Measurements from ENCODE around the gene DDX6.

Gene DDX6

DNA sequence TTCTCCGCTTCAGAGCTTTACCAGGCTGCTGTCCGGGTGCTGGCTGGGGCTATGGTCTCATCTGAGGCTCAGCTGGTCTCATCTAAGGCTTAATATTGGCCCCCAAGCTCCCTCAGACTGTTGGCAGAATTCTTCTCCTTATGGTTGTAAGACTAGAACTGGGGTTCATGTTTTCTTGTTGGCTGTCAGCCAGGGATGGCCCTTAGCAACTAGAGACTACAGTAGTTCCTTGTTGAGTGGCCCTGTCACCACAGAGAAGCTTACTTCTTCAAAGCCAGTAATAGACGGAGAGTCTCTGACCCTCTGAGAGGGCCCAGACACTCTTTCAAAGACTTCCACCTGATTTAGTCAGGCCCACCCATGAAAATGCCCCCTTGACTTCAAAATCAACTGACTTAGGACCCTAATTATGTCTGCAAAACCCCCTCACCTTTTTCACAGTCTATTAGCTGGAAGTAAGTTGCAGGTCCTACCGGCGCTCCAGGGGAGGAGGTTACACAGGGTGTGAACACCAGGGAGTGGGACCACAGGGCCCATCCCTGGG, 87.3 kb downstream of the DDX6 start:
- H3K9me3 ChIP-seq (replicated peaks; ENCODE audit: insufficient read depth, low read length), result no peaks in the 10 kb centered on the region
- H3K4me1 ChIP-seq (ENCODE audit: low read length), result peaks cover 4% of the 10 kb centered on the region; the same call in 1 of the 2 replicates
- H3K9me2 ChIP-seq (replicated peaks; ENCODE audit: insufficient read depth, low read length), result no peaks in the 10 kb centered on the region
- H4K20me1 ChIP-seq (ENCODE audit: insufficient read depth, low read length), result no peaks in the 10 kb centered on the region
- no peaks in the 10 kb centered on the region for H3F3A ChIP-seq (ENCODE audit: insufficient read depth, low read length)
- DNase-seq, result no peak
- H3K36me3 ChIP-seq (replicated peaks; ENCODE audit: insufficient read depth, low read length), result no peaks in the 10 kb centered on the region
- H3K27me3 ChIP-seq (replicated peaks; ENCODE audit: insufficient read depth, low read length), result no peaks in the 10 kb centered on the region
- TF ChIP-seq, protein P1, sequence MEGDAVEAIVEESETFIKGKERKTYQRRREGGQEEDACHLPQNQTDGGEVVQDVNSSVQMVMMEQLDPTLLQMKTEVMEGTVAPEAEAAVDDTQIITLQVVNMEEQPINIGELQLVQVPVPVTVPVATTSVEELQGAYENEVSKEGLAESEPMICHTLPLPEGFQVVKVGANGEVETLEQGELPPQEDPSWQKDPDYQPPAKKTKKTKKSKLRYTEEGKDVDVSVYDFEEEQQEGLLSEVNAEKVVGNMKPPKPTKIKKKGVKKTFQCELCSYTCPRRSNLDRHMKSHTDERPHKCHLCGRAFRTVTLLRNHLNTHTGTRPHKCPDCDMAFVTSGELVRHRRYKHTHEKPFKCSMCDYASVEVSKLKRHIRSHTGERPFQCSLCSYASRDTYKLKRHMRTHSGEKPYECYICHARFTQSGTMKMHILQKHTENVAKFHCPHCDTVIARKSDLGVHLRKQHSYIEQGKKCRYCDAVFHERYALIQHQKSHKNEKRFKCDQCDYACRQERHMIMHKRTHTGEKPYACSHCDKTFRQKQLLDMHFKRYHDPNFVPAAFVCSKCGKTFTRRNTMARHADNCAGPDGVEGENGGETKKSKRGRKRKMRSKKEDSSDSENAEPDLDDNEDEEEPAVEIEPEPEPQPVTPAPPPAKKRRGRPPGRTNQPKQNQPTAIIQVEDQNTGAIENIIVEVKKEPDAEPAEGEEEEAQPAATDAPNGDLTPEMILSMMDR (IDR thresholded peaks at IDR 0.05; ENCODE audit: low read length), result no peak
- TF ChIP-seq EZH2 (optimal IDR thresholded peaks at IDR 0.05; ENCODE audit: low read depth, low read length) (no peak), EZH2phosphoT487 (IDR thresholded peaks at IDR 0.05; ENCODE audit: low read length) (no peak)
- H3K79me2 ChIP-seq (ENCODE audit: low read length), result no peaks in the 10 kb centered on the region
- H3K4me3 ChIP-seq (ENCODE audit: low read length), result no peak overlapping the region
- H3K4me2 ChIP-seq (ENCODE audit: low read depth, low read length), result no peak overlapping the region
- H2AFZ ChIP-seq (ENCODE audit: low read length), result no peak overlapping the region
- H3K9ac ChIP-seq (ENCODE audit: low read length), result no peak overlapping the region
- no peak overlapping the region for H3K27ac ChIP-seq (ENCODE audit: low read length)

DNA sequence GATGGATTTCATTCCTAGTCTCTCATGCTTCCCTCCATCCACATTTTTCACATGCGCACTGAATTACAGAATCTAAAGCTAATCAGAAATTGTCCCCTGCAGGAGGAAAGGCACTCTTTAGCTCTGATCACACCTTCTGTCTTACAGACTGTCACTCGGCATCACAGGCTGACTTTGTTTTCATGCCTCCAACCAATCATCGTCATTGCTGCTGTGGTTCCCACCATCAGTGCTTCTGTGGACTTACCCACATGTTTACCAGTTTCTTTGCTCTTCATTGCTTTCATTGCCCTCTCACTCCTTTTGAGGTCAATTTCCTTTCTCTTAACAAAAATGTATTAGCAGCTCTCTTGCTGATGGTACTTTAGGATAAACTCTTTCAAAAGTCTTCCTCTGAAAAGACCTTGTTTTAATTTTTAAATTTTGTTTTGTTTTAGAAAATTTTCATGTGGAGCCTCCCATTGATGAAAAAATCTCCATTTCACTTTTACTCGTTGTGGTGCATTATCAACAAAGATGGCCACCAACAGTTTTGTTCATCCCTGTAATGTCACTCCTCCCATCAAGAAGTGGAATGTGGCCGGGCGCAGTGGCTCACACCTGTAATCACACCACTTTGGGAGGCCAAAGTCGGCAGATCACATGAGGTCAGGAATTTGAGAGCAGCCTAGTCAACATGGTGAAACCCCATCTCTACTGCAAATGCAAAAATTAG, 91.3 kb downstream of the DDX6 start:
- H3K4me3 ChIP-seq (ENCODE audit: low read length), result no peak overlapping the region
- H2AFZ ChIP-seq (ENCODE audit: low read length), result no peak overlapping the region
- no peak overlapping the region for H3K9ac ChIP-seq (ENCODE audit: low read length)

More for the DNA sequence above, 91.3 kb downstream of the DDX6 start:
- H4K20me1 ChIP-seq (ENCODE audit: insufficient read depth, low read length), result no peaks in the 10 kb centered on the region
- no peak overlapping the region for H3K27ac ChIP-seq (ENCODE audit: low read length)
- DNase-seq, result no peak
- H3K9me3 ChIP-seq (replicated peaks; ENCODE audit: insufficient read depth, low read length), result no peaks in the 10 kb centered on the region
- H3K4me2 ChIP-seq (ENCODE audit: low read depth, low read length), result no peak overlapping the region
- H3K36me3 ChIP-seq (replicated peaks; ENCODE audit: insufficient read depth, low read length), result no peaks in the 10 kb centered on the region
- no peaks in the 10 kb centered on the region for H3K9me2 ChIP-seq (replicated peaks; ENCODE audit: insufficient read depth, low read length)
- no peak for TF ChIP-seq EZH2 (optimal IDR thresholded peaks at IDR 0.05; ENCODE audit: low read depth, low read length)
- TF ChIP-seq, protein P1 (IDR thresholded peaks at IDR 0.05; ENCODE audit: low read length), result no peak
- no peak for TF ChIP-seq EZH2phosphoT487 (IDR thresholded peaks at IDR 0.05; ENCODE audit: low read length)
- H3K4me1 ChIP-seq (ENCODE audit: low read length), result peaks cover 30% of the 10 kb centered on the region
- H3F3A ChIP-seq (ENCODE audit: insufficient read depth, low read length), result peaks cover 24% of the 10 kb centered on the region
- H3K27me3 ChIP-seq (replicated peaks; ENCODE audit: insufficient read depth, low read length), result no peaks in the 10 kb centered on the region
- H3K79me2 ChIP-seq (ENCODE audit: low read length), result no peaks in the 10 kb centered on the region

All from MM.1S (cell line).